NCI-H2107 (cell line): ENCODE data around the gene KMT2E.
A peak's percentile ranks its signal among the peaks of the same experiment; 100 is the strongest.
"Not testable (repeated sequence)": the region's sequence is repeated elsewhere in the genome, so short reads cannot be mapped to it uniquely, and the experiment has no call there.

ENCODE experiments used
- DNase-seq: peaks from one replicate; lab custom pipeline; 2025; lab: John Stamatoyannopoulos, UW

The KMT2E gene

GRCh38 chr7:104983578-104984539 lies 30.1 kb upstream of the KMT2E start:
- peak; percentile 88 for DNase-seq

- DNase-seq = no peak
Observed at GRCh38 chr7:104984585-104985258, 29.3 kb upstream of the KMT2E start.

GRCh38 chr7:104985259-104985617 lies 28.8 kb upstream of the KMT2E start:
- no peak for DNase-seq

GRCh38 chr7:104986628-104987259 lies 27.3 kb upstream of the KMT2E start:
- DNase-seq = no peak

- DNase-seq = not testable (repeated sequence)
Observed at GRCh38 chr7:104987403-104987802, 26.6 kb upstream of the KMT2E start.

- DNase-seq = no peak
Observed at GRCh38 chr7:104990983-104991382, 23.0 kb upstream of the KMT2E start.

- no peak for DNase-seq
Observed at GRCh38 chr7:104992306-104992705, 21.7 kb upstream of the KMT2E start.

GRCh38 chr7:104993217-104993862 lies 20.7 kb upstream of the KMT2E start:
- no peak for DNase-seq

GRCh38 chr7:104998040-104998752 lies 15.8 kb upstream of the KMT2E start:
- no peak for DNase-seq

- no peak for DNase-seq
Observed at GRCh38 chr7:105000200-105000599, 13.8 kb upstream of the KMT2E start.

- no peak for DNase-seq
Observed at GRCh38 chr7:105000927-105001336, 13.1 kb upstream of the KMT2E start.

- DNase-seq = no peak
Observed at GRCh38 chr7:105001652-105002184, 12.3 kb upstream of the KMT2E start.

GRCh38 chr7:105003275-105003674 lies 10.7 kb upstream of the KMT2E start:
- no peak for DNase-seq

- no peak for DNase-seq
Observed at GRCh38 chr7:105003872-105004510, 10.0 kb upstream of the KMT2E start.

GRCh38 chr7:105005006-105005405 lies 9.0 kb upstream of the KMT2E start:
- not testable (repeated sequence) for DNase-seq

- DNase-seq = not testable (repeated sequence)
Observed at GRCh38 chr7:105005486-105005885, 8.5 kb upstream of the KMT2E start.

GRCh38 chr7:105006367-105007136 lies 7.5 kb upstream of the KMT2E start:
- DNase-seq = no peak

GRCh38 chr7:105007298-105007697 lies 6.7 kb upstream of the KMT2E start:
- DNase-seq = no peak

GRCh38 chr7:105009667-105010503 lies 4.1 kb upstream of the KMT2E start:
- DNase-seq = no peak
